ENCODE data around the gene SHH. TPM values are rescaled to one million over a fixed set of nuclear protein-coding genes. Genes with fewer than 3 reads are reported as not detected.

The SHH gene
- total and polyA plus RNA-seq, 2 of the 13 experiments (the other 11 are each of a cell fraction or from before 2014, with no cell fraction given) = 1.9 to 3.4 TPM

DNA sequence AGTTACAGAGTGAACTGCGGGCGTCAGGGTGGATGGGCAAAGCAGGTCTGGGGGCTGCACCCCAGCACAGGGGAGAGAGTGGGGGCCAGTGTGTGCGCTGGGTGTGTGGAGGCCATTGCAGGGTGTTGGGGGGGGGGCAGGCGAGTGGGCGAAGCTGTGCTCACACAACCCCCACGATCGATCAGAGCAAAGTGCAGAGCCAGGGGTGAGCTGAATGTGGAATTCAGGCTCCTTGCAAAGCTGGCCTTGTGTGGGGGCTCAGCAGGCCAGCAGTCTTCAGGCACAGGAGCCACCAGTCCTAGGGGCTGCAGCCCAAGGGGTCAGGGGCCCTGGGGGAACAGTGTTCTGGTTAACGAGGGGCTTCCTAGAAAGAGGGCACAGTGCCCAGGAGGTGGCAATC is 862 bp upstream of the SHH start (continued):
- TF ChIP-seq, protein P1, sequence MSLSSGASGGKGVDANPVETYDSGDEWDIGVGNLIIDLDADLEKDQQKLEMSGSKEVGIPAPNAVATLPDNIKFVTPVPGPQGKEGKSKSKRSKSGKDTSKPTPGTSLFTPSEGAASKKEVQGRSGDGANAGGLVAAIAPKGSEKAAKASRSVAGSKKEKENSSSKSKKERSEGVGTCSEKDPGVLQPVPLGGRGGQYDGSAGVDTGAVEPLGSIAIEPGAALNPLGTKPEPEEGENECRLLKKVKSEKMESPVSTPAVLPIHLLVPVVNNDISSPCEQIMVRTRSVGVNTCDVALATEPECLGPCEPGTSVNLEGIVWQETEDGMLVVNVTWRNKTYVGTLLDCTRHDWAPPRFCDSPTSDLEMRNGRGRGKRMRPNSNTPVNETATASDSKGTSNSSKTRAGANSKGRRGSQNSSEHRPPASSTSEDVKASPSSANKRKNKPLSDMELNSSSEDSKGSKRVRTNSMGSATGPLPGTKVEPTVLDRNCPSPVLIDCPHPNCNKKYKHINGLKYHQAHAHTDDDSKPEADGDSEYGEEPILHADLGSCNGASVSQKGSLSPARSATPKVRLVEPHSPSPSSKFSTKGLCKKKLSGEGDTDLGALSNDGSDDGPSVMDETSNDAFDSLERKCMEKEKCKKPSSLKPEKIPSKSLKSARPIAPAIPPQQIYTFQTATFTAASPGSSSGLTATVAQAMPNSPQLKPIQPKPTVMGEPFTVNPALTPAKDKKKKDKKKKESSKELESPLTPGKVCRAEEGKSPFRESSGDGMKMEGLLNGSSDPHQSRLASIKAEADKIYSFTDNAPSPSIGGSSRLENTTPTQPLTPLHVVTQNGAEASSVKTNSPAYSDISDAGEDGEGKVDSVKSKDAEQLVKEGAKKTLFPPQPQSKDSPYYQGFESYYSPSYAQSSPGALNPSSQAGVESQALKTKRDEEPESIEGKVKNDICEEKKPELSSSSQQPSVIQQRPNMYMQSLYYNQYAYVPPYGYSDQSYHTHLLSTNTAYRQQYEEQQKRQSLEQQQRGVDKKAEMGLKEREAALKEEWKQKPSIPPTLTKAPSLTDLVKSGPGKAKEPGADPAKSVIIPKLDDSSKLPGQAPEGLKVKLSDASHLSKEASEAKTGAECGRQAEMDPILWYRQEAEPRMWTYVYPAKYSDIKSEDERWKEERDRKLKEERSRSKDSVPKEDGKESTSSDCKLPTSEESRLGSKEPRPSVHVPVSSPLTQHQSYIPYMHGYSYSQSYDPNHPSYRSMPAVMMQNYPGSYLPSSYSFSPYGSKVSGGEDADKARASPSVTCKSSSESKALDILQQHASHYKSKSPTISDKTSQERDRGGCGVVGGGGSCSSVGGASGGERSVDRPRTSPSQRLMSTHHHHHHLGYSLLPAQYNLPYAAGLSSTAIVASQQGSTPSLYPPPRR (CRISPR knock-in tag; IDR thresholded peaks at IDR 0.05; ENCODE audit: borderline replicate concordance) = peak; percentile 42; the same call in 1 of the 2 replicates
- TF ChIP-seq KDM6A (CRISPR knock-in tag; IDR thresholded peaks at IDR 0.05; ENCODE audit: low read depth) = peak; percentile 60; the same call in 1 of the 2 replicates
- TF ChIP-seq TBX3 (IDR thresholded peaks at IDR 0.05; ENCODE audit: borderline replicate concordance) = no peak
- TF ChIP-seq SOX13 (IDR thresholded peaks at IDR 0.05) = peak; percentile 39; the same call in 1 of the 2 replicates
- no peak for TF ChIP-seq SOX13 (CRISPR knock-in tag; conservative IDR thresholded peaks at IDR 0.05 in 1 of 2, IDR thresholded peaks at IDR 0.05 in 1 of 2)
- no peak for TF ChIP-seq ZNF557 (CRISPR knock-in tag; IDR thresholded peaks at IDR 0.05)
- no peak for TF ChIP-seq ZNF34 (CRISPR knock-in tag; IDR thresholded peaks at IDR 0.05; ENCODE audit: borderline replicate concordance)
- TF ChIP-seq FOXO1 (CRISPR knock-in tag; IDR thresholded peaks at IDR 0.05) = peak; percentile 30; the same call in 1 of the 2 replicates
- no peak for TF ChIP-seq ZSCAN31 (CRISPR knock-in tag; IDR thresholded peaks at IDR 0.05; ENCODE audit: low read depth)
- 0 out of 2 replicates have a peak, but pooled peaks have one; percentile 40 for TF ChIP-seq NRL (CRISPR knock-in tag; IDR thresholded peaks at IDR 0.05; ENCODE audit: borderline replicate concordance)
- no peak for TF ChIP-seq HCFC1 (IDR thresholded peaks at IDR 0.05; ENCODE audit: low read depth, low read length)
- 0 out of 2 replicates have a peak, but pooled peaks have one; percentile 30 for TF ChIP-seq ZZZ3 (CRISPR knock-in tag; IDR thresholded peaks at IDR 0.05; ENCODE audit: borderline replicate concordance)
- peak; percentile 45; the same call in 1 of the 2 replicates for TF ChIP-seq MYC (CRISPR knock-in tag; IDR thresholded peaks at IDR 0.05; ENCODE audit: borderline replicate concordance)
- TF ChIP-seq, protein P2, sequence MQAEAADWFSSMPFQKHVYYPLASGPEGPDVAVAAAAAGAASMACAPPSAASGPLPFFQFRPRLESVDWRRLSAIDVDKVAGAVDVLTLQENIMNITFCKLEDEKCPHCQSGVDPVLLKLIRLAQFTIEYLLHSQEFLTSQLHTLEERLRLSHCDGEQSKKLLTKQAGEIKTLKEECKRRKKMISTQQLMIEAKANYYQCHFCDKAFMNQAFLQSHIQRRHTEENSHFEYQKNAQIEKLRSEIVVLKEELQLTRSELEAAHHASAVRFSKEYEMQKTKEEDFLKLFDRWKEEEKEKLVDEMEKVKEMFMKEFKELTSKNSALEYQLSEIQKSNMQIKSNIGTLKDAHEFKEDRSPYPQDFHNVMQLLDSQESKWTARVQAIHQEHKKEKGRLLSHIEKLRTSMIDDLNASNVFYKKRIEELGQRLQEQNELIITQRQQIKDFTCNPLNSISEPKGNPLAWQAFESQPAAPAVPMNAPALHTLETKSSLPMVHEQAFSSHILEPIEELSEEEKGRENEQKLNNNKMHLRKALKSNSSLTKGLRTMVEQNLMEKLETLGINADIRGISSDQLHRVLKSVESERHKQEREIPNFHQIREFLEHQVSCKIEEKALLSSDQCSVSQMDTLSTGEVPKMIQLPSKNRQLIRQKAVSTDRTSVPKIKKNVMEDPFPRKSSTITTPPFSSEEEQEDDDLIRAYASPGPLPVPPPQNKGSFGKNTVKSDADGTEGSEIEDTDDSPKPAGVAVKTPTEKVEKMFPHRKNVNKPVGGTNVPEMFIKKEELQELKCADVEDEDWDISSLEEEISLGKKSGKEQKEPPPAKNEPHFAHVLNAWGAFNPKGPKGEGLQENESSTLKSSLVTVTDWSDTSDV (CRISPR knock-in tag; IDR thresholded peaks at IDR 0.05) = no peak
- TF ChIP-seq ZNF3 (CRISPR knock-in tag; IDR thresholded peaks at IDR 0.05) = no peak
- peak; percentile 50; the same call in 1 of the 2 replicates for TF ChIP-seq ZNF556 (CRISPR knock-in tag; IDR thresholded peaks at IDR 0.05; ENCODE audit: borderline replicate concordance)
- no peak for TF ChIP-seq RFX1 (IDR thresholded peaks at IDR 0.05)
- no peak for TF ChIP-seq SAFB2 (CRISPR knock-in tag; IDR thresholded peaks at IDR 0.05; ENCODE audit: borderline replicate concordance, low read depth)
- TF ChIP-seq ASH2L (IDR thresholded peaks at IDR 0.05; ENCODE audit: insufficient read length, low read depth, low read length) = no peak
- no peak for TF ChIP-seq KLF11 (CRISPR knock-in tag; IDR thresholded peaks at IDR 0.05)
- TF ChIP-seq ZNF234 (CRISPR knock-in tag; conservative IDR thresholded peaks at IDR 0.05) = no peak
- no peak for TF ChIP-seq MAZ (IDR thresholded peaks at IDR 0.05; ENCODE audit: borderline replicate concordance, low read depth, low read length)
- TF ChIP-seq MAZ (CRISPR knock-in tag; IDR thresholded peaks at IDR 0.05; ENCODE audit: low read depth) = peak; percentile 86
- TF ChIP-seq, protein P3, sequence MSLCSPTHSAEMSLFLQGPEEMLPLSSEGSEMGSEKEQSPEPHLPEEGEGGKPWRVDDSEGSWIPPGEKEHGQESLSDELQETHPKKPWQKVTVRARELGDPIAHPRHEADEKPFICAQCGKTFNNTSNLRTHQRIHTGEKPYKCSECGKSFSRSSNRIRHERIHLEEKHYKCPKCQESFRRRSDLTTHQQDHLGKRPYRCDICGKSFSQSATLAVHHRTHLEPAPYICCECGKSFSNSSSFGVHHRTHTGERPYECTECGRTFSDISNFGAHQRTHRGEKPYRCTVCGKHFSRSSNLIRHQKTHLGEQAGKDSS (CRISPR knock-in tag; IDR thresholded peaks at IDR 0.05; ENCODE audit: borderline replicate concordance, low read depth) = no peak

Data from HepG2 (cell line).